AG04449 (cell line): ENCODE data around the gene GAS1.

Experiments used
- CTCF ChIA-PET: fragments of 350-600 bp; formaldehyde crosslinking; extraction: SDS; loops from one replicate; lab custom pipeline; 2021; ENCODE audit warnings: antibody characterized with exemption; lab: Yijun Ruan, JAX
- POLR2A ChIA-PET: fragments of 400-600, 350-600 bp; formaldehyde crosslinking; extraction: SDS; loops from one replicate; lab custom pipeline; 2020; ENCODE audit warnings: antibody characterized with exemption, inconsistent platforms; lab: Yijun Ruan, JAX
- DNase-seq: peaks from one replicate; pipeline ENCODE4 v3.0.0-alpha.2; 2010; ENCODE audit warnings: low read depth, low spot score
- H3K4me3 ChIP-seq: 2 replicates; pipeline ENCODE4 v1.5.1; 2011; ENCODE audit warnings: low read depth, mild to moderate bottlenecking, control low read depth, low read length
- CTCF ChIP-seq: IDR thresholded peaks from one replicate; pipeline ENCODE4 v1.5.1; 2011; ENCODE audit warnings: mild to moderate bottlenecking, moderate library complexity, low read length, control low read depth, inconsistent platforms; ENCODE audit not compliant: insufficient read depth; ENCODE audit errors: missing control alignments

Gene GAS1

GRCh38 chr9:86947146-86948073 lies at the start of gene GAS1:
TSS of gene GAS1 (minus strand) at chr9:86947506. CDS start at chr9:86946779, 727 bp downstream.
- no peak for TF ChIP-seq CTCF
- CTCF ChIA-PET: interaction anchor here (0.8 to 5.3 kb wide), 23 partner anchors 12 to 533 kb away, joined by 3 to 66 read pairs (median 4); no protein-coding TSS in a partner anchor
- H3K4me3 ChIP-seq: peak within 1 kb of the TSS; percentile 94
- DNase-seq: peak; percentile 88
- POLR2A ChIA-PET: interaction anchor here (0.6 to 3.1 kb wide), 17 partner anchors 12 to 513 kb away, joined by 3 to 13 read pairs (median 3); no protein-coding TSS in a partner anchor

GRCh38 chr9:86994231-86994630 lies 46.9 kb upstream of the GAS1 start:
- DNase-seq: no peak
- no peak for TF ChIP-seq CTCF
- ChIA-PET CTCF (no interaction called here), POLR2A (no interaction called here)
- no peak overlapping the region for H3K4me3 ChIP-seq

GRCh38 chr9:86993830-86994229 lies 46.5 kb upstream of the GAS1 start:
- ChIA-PET POLR2A (no interaction called here), CTCF (no interaction called here)
- TF ChIP-seq CTCF: no peak
- H3K4me3 ChIP-seq: no peak overlapping the region
- no peak for DNase-seq

- ChIA-PET CTCF (no interaction called here), POLR2A (no interaction called here)
- H3K4me3 ChIP-seq: no peak overlapping the region
- no peak for TF ChIP-seq CTCF
- DNase-seq: no peak
Measured at GRCh38 chr9:86991077-86991476, 43.8 kb upstream of the GAS1 start.

GRCh38 chr9:86990290-86990689 lies 43.0 kb upstream of the GAS1 start:
- ChIA-PET POLR2A (no interaction called here), CTCF (no interaction called here)
- H3K4me3 ChIP-seq: no peak overlapping the region
- no peak for TF ChIP-seq CTCF
- no peak for DNase-seq

GRCh38 chr9:86987900-86988299 lies 40.6 kb upstream of the GAS1 start:
- ChIA-PET POLR2A (no interaction called here), CTCF (no interaction called here)
- DNase-seq: no peak
- TF ChIP-seq CTCF: no peak
- H3K4me3 ChIP-seq: no peak overlapping the region
